Hepatocyte (in vitro differentiated cells): ENCODE measurements around the gene KCNJ4. TPM values are rescaled to one million over a fixed set of nuclear protein-coding genes. Genes with fewer than 3 reads are reported as not detected.

Experiments used
- DNase-seq: peaks from one replicate; pipeline ENCODE4 v3.0.0-alpha.2; 2016; ENCODE audit warnings: low spot score
- H2AFZ ChIP-seq: fragments of 200-600 bp; sonication (generic); 2 replicates; pipeline ENCODE4 v1.6.0; 2016; ENCODE audit warnings: antibody characterized with exemption, mild to moderate bottlenecking
- H3K27ac ChIP-seq: fragments of 200-600 bp; sonication (generic); 2 replicates; pipeline ENCODE4 v1.5.1; 2016; ENCODE audit warnings: mild to moderate bottlenecking
- H3K27me3 ChIP-seq: fragments of 200-600 bp; sonication (generic); 2 replicates; pipeline ENCODE4 v1.6.1; 2016
- H3K36me3 ChIP-seq: fragments of 200-600 bp; sonication (generic); replicated peaks from 2 replicates; pipeline ENCODE4 v1.5.1; 2016; ENCODE audit warnings: low read depth; ENCODE audit not compliant: insufficient read depth
- H3K4me1 ChIP-seq: fragments of 200-600 bp; sonication (generic); 2 replicates; pipeline ENCODE4 v1.5.1; 2016; ENCODE audit warnings: mild to moderate bottlenecking, moderate library complexity; ENCODE audit not compliant: insufficient read depth
- H3K4me2 ChIP-seq: fragments of 200-600 bp; sonication (generic); 2 replicates; pipeline ENCODE4 v1.6.0; 2016
- H3K4me3 ChIP-seq: fragments of 200-600 bp; sonication (generic); 2 replicates; pipeline ENCODE4 v1.5.1; 2016; ENCODE audit warnings: mild to moderate bottlenecking
- H3K79me2 ChIP-seq: fragments of 200-600 bp; sonication (generic); 2 replicates; pipeline ENCODE4 v1.6.0; 2017; ENCODE audit warnings: mild to moderate bottlenecking
- H3K9me2 ChIP-seq: fragments of 200-600 bp; sonication (generic); replicated peaks from 2 replicates; pipeline ENCODE4 v1.6.0; 2017; ENCODE audit warnings: mild to moderate bottlenecking; ENCODE audit not compliant: insufficient read depth
- H3K9me3 ChIP-seq: fragments of 200-600 bp; sonication (generic); 2 replicates; pipeline ENCODE4 v1.5.1; 2016; ENCODE audit warnings: low read depth, mild to moderate bottlenecking
- H4K20me1 ChIP-seq: fragments of 200-600 bp; sonication (generic); 2 replicates; pipeline ENCODE4 v1.6.0; 2016; ENCODE audit warnings: mild to moderate bottlenecking; ENCODE audit not compliant: insufficient read depth, poor library complexity, severe bottlenecking
- EZH2 ChIP-seq: fragments of 200-600 bp; sonication (generic); IDR thresholded peaks from 2 replicates; pipeline ENCODE4 v1.6.1; 2016; ENCODE audit warnings: antibody characterized with exemption, mild to moderate bottlenecking, borderline replicate concordance
- EZH2phosphoT487 ChIP-seq: fragments of 200-600 bp; sonication (generic); IDR thresholded peaks from one replicate; pipeline ENCODE4 v1.6.1; 2018; ENCODE audit warnings: antibody characterized with exemption, mild to moderate bottlenecking, low read depth, moderate library complexity; ENCODE audit not compliant: unreplicated experiment, severe bottlenecking
- WGBS: methylation state at CpG from one replicate; pipeline ENCODE4 v1.1.6; 2016; ENCODE audit warnings: low lambda C conversion rate; ENCODE audit errors: missing lambda C conversion rate; 5-methylcytosine and 5-hydroxymethylcytosine counted together
- polyA plus RNA-seq: library from polyadenylated mRNA; unstranded; fragments of >200 nt; fragmentation: Nextera tagmentation; extraction: Ambion mirVana; gene quantifications from 2 replicates; pipeline ENCODE4 v1.2.1, GENCODE V29; 2016
- total RNA-seq: library from RNA; depleted of rRNA; stranded (reverse); fragments of >200 nt; gene quantifications from 2 replicates; pipeline ENCODE4 v1.2.3, GENCODE V29; 2014
- TF ChIP-seq, protein P1 (sequence below): fragments of 200-600 bp; sonication (generic); IDR thresholded peaks from 2 replicates; pipeline ENCODE4 v1.5.1; 2016; ENCODE audit warnings: antibody characterized with exemption, mild to moderate bottlenecking; ENCODE audit not compliant: poor library complexity

Gene KCNJ4
- total and polyA plus RNA-seq, 2 experiments from 2014 or later: 0.08 to 0.50 TPM

DNA sequence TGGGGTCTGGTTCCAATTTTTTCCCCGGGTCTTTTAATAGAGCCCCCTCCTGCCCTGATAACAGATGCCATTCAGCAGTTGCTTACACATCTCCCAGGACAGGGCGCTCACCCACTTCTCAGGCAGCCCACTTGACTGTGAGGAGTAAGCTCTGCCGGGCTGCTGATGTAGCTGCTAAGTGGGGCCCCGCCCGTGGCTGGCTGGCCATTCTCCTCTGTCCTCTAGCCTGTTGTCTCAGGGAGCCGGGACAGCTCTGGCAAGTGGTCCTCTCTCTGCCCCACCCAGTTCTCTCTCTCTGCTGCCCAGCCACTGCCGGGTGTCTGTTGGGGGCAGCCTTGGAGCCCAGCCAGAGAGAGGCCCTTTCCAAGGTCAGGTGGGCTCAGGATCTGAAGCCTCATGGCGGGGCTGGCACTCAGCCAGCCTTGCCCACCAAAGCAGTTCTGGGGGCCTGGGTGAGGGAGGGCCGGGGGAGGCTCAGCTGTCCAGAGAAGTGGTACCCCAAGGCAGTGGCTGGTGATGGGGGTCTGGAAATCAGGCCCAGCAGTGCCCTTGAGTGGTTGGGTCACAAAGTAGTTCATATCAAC, 8.9 kb downstream of the KCNJ4 start:
- H3K4me1 ChIP-seq: no peaks in the 10 kb centered on the region
- no peaks in the 10 kb centered on the region for H3K9me2 ChIP-seq
- no peak overlapping the region for H3K4me3 ChIP-seq
- no peaks in the 10 kb centered on the region for H3K9me3 ChIP-seq
- TF ChIP-seq, protein P1, sequence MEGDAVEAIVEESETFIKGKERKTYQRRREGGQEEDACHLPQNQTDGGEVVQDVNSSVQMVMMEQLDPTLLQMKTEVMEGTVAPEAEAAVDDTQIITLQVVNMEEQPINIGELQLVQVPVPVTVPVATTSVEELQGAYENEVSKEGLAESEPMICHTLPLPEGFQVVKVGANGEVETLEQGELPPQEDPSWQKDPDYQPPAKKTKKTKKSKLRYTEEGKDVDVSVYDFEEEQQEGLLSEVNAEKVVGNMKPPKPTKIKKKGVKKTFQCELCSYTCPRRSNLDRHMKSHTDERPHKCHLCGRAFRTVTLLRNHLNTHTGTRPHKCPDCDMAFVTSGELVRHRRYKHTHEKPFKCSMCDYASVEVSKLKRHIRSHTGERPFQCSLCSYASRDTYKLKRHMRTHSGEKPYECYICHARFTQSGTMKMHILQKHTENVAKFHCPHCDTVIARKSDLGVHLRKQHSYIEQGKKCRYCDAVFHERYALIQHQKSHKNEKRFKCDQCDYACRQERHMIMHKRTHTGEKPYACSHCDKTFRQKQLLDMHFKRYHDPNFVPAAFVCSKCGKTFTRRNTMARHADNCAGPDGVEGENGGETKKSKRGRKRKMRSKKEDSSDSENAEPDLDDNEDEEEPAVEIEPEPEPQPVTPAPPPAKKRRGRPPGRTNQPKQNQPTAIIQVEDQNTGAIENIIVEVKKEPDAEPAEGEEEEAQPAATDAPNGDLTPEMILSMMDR: no peak
- TF ChIP-seq EZH2: no peak
- no peak for TF ChIP-seq EZH2phosphoT487
- H3K36me3 ChIP-seq: no peaks in the 10 kb centered on the region
- DNase-seq: no peak
- H3K4me2 ChIP-seq: no peak overlapping the region
- H3K79me2 ChIP-seq: no peaks in the 10 kb centered on the region
- H4K20me1 ChIP-seq: no peaks in the 10 kb centered on the region
- no peak overlapping the region for H2AFZ ChIP-seq
- H3K27me3 ChIP-seq: peaks cover 7% of the 10 kb centered on the region
- whole genome bisulfite sequencing: 81% methylated on average over 9 of the region's 9 CpGs
- H3K27ac ChIP-seq: no peak overlapping the region

- Histone ChIP-seq H3K36me3 (no peaks in the 10 kb centered on the region), H3K9me2 (no peaks in the 10 kb centered on the region), H2AFZ (no peak overlapping the region), H3K79me2 (no peaks in the 10 kb centered on the region), H3K4me3 (no peak overlapping the region), H4K20me1 (no peaks in the 10 kb centered on the region), H3K4me1 (no peaks in the 10 kb centered on the region), H3K9me3 (no peaks in the 10 kb centered on the region), H3K4me2 (no peak overlapping the region), H3K27me3 (no peaks in the 10 kb centered on the region), H3K27ac (no peak overlapping the region)
- DNase-seq: no peak
- WGBS: 95% methylated on average over 10 of the region's 10 CpGs
- TF ChIP-seq EZH2phosphoT487 (no peak), EZH2 (no peak)
- TF ChIP-seq, protein P1: no peak
Observed at GRCh38 chr22:38444783-38445182, 10.2 kb downstream of the KCNJ4 start.

GRCh38 chr22:38443628-38444521, 11.1 kb downstream of the KCNJ4 start:
- H3K4me2 ChIP-seq: no peak overlapping the region
- H3K9me3 ChIP-seq: no peaks in the 10 kb centered on the region
- no peak overlapping the region for H2AFZ ChIP-seq
- 69% methylated on average over 21 of the region's 21 CpGs for WGBS
- H3K27me3 ChIP-seq: no peaks in the 10 kb centered on the region
- H3K79me2 ChIP-seq: no peaks in the 10 kb centered on the region
- no peaks in the 10 kb centered on the region for H3K36me3 ChIP-seq
- H3K4me1 ChIP-seq: no peaks in the 10 kb centered on the region
- no peaks in the 10 kb centered on the region for H4K20me1 ChIP-seq
- DNase-seq: no peak
- H3K4me3 ChIP-seq: no peak overlapping the region
- H3K27ac ChIP-seq: no peak overlapping the region
- TF ChIP-seq EZH2 (no peak), EZH2phosphoT487 (no peak)
- TF ChIP-seq, protein P1: no peak
- no peaks in the 10 kb centered on the region for H3K9me2 ChIP-seq
